Uterine smooth muscle cell (primary cell): ENCODE results near the gene TPM2. TPM values are rescaled to one million over a fixed set of nuclear protein-coding genes. Genes with fewer than 3 reads are reported as not detected.

Experiments
- total RNA-seq: library from RNA; depleted of rRNA; stranded (reverse); fragments of >200 nt; gene quantifications from 2 replicates; pipeline ENCODE4 v1.2.3, GENCODE V29; 2014

Gene TPM2
- total RNA-seq, result 1,069 and 1,713 TPM in 2 replicates

GRCh38 chr9:35689542-35690293, at the start of gene TPM2:
Gene TPM2 (minus strand): TSS chr9:35689925. CDS start chr9:35689817, 108 bp downstream.

GRCh38 chr9:35732185-35732799, 42.6 kb upstream of the TPM2 start, which contains the start of the genes CREB3 and TLN1:
Gene CREB3 (plus strand): TSS chr9:35732666. CDS start chr9:35732773, 107 bp downstream.
Gene TLN1 (minus strand): TSS chr9:35732195. CDS start chr9:35725694, 6,501 bp downstream.

DNA sequence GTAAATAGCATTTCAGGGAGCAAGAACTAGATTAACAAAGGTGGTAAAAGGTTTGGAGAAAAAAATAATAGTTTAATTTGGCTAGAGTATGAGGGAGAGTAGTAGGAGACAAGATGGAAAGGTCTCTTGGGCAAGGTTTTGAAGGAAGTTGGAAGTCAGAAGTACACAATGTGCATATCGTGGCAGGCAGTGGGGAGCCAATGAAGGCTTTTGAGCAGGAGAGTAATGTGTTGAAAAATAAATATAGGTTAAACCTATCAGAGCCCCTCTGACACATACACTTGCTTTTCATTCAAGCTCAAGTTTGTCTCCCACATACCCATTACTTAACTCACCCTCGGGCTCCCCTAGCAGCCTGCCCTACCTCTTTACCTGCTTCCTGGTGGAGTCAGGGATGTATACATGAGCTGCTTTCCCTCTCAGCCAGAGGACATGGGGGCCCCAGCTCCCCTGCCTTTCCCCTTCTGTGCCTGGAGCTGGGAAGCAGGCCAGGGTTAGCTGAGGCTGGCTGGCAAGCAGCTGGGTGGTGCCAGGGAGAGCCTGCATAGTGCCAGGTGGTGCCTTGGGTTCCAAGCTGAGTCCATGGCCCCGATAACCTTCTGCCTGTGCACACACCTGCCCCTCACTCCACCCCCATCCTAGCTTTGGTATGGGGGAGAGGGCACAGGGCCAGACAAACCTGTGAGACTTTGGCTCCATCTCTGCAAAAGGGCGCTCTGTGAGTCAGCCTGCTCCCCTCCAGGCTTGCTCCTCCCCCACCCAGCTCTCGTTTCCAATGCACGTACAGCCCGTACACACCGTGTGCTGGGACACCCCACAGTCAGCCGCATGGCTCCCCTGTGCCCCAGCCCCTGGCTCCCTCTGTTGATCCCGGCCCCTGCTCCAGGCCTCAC, 16.3 kb downstream of the TPM2 start, which contains the start of gene CA9:
Gene CA9, plus strand, starts transcription at position 797 of the 893 bp plus-strand sequence. Its CDS starts 32 bp downstream, at position 829.

DNA sequence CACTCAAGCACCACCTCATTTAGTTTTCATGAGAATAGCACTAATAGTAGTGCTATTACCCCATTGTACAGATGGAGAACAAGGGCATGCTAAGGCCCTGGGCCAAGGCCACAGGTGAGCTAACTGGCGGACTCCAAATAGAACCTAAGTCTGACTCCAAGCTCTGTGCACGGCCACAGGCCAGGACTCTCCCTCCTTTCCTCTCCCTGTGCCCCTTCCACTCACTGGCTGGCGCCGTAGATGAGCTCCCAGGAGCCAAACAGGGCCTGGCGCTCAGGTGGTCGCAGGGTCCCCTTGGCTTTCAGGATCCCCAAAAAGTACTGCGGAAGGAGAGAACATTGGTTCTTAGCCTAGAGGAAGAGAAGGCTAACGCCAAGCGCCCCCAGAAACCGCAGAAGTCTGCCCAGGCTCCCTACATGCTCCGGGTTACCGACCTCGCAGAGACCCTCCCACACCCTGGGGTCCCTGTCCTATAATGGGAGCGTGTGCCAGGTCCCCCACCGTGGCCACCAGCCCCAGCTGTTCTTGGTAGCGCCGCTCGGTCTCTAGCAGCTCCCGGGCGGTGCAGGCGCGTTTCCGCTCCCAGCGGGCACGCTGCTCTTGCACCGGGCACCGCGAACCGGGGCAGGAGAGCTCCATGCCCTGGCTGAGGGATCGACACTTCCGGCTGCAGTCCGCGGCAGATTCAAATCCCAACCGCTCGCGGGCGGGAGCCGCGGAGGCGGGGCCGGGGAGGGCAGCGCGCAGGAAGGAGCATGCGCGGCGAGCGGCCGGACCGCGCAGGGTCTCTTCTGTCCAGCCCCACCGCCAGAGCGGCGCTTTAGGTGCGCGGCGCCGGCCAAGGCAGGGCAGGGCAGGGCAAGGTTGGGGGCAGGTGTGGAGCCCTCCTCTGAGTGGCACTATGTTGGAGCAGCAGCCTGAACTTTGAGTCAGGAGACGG, 24.9 kb downstream of the TPM2 start, which contains the start of gene ARHGEF39:
Gene ARHGEF39, minus strand, starts transcription at position 665 of the 940 bp plus-strand sequence. Its CDS starts 26 bp downstream, at position 639.

DNA sequence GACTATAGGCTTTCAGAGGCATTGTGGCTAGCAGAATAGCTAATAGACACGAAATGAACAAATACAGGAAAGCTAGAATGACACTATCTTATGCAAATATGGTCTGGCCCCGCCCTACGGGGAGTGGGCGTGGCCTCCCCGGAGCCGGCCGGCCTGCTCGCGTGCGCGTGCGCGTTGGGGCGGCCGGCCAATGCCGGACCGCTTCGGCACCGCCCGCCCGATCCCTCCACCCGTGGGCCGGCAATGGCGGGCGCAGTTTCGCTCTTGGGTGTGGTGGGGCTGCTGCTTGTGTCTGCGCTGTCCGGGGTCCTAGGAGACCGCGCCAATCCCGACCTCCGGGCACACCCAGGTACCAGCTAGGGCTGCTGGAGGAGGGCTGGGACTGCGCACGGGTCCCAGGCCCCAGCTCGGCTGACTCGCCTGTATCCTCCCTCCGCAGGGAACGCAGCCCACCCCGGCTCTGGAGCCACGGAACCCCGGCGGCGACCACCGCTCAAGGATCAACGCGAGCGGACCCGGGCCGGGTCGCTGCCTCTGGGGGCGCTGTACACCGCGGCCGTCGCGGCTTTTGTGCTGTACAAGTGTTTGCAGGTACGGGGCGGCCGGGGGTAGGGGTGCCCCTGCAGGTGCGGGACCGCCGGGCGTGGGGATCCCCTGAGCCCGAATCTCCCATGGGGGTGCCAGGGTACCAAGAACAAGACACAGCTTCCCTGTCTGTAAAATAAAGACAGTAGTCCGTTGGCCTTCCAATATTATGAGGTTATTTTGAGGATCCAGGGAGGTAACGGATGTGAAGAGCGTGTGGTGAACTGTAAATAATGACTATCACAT, 31.4 kb downstream of the TPM2 start, which contains the start of gene CCDC107:
Gene CCDC107, plus strand, starts transcription at position 156 of the 831 bp plus-strand sequence. Its CDS starts 88 bp downstream, at position 244.

GRCh38 chr9:35657546-35658136, 32.1 kb downstream of the TPM2 start, which contains the start of gene RMRP:
Gene RMRP (minus strand): TSS chr9:35658019.

DNA sequence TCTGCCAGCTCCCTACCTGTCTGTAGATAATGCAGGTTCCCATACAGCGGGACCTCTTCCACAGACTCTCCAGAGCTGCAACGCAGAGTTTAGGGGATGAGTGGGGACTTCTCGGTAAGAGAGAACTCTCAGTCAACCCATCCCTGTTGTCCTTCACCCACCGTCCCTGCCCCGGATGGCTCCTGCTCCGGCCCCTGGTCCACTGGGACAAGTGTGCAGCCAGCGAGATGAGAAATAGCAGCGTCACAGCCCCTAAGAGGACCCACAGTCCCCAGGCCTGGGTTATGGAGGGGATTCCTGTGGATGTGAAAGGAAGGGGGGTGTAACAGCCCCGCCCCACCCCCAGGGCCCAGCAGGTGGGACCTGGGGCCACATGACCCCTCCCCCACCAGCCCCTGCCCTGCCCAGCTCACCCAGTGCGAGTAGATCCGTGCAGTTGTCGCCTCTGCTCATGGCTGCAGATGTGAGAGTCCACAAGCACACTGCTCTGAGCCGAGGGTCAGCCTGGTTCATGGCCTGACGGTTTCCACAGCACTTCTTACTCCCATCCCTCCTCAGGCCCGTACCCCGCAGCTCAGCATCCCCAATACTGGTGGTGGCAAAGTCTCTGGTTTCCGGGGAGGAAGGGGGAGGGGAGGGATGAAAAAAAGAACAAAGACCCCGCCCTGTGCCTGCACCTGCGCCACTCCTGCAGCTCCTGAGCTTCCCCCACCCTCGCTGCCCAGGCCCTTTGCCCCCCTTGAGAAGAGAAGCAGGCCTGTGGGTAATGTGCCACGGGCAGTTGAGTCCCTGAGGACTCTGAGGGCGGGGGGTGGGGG, 39.2 kb downstream of the TPM2 start, which contains the start of gene SIT1:
Gene SIT1, minus strand, starts transcription at position 591 of the 818 bp plus-strand sequence. Its CDS starts 78 bp downstream, at position 513.

Other genes starting within 250 kb of the TPM2 start
- gene RUSC2, start 199.8 kb downstream of the TPM2 start, total RNA-seq, result 20.3 and 24.7 TPM in 2 replicates
- gene TESK1, start 84.7 kb downstream of the TPM2 start, total RNA-seq, result 10.2 and 13.1 TPM in 2 replicates
- 0.87 and 1.2 TPM in 2 replicates for gene CD72, start 71.5 kb downstream of the TPM2 start, total RNA-seq
- gene SIT1, start 39.0 kb downstream of the TPM2 start, total RNA-seq, result not detected in 2 replicates
- gene RMRP, start 31.9 kb downstream of the TPM2 start, total RNA-seq, result 11,544 and 12,668 TPM in 2 replicates
- gene CCDC107, start 31.6 kb downstream of the TPM2 start, total RNA-seq, result 23.6 and 24.0 TPM in 2 replicates
- gene ARHGEF39, start 24.7 kb downstream of the TPM2 start, total RNA-seq, result 0.87 and 4.4 TPM in 2 replicates
- 0.44 and 8.6 TPM in 2 replicates for gene CA9, start 16.0 kb downstream of the TPM2 start, total RNA-seq
- gene TLN1, start 42.3 kb upstream of the TPM2 start, total RNA-seq, result 584 and 593 TPM in 2 replicates
- 84.7 and 90.6 TPM in 2 replicates for gene CREB3, start 42.7 kb upstream of the TPM2 start, total RNA-seq
- 27.0 and 27.5 TPM in 2 replicates for gene GBA2, start 59.3 kb upstream of the TPM2 start, total RNA-seq
- 11.1 and 12.6 TPM in 2 replicates for gene RGP1, start 59.4 kb upstream of the TPM2 start, total RNA-seq
- gene MSMP, start 64.4 kb upstream of the TPM2 start, total RNA-seq, result 0.62 TPM in 1 of 2 replicates, not detected in the other
- 27.6 and 32.1 TPM in 2 replicates for gene NPR2, start 101.7 kb upstream of the TPM2 start, total RNA-seq
- gene SPAG8, start 122.3 kb upstream of the TPM2 start, total RNA-seq, result 0.75 and 1.3 TPM in 2 replicates
- 18.6 and 25.8 TPM in 2 replicates for gene HINT2, start 125.1 kb upstream of the TPM2 start, total RNA-seq
- gene FAM221B, start 138.8 kb upstream of the TPM2 start, total RNA-seq, result not detected in 2 replicates
- gene TMEM8B, start 139.3 kb upstream of the TPM2 start, total RNA-seq, result 2.2 and 4.1 TPM in 2 replicates
- not detected in 2 replicates for gene OR13J1, start 180.5 kb upstream of the TPM2 start, total RNA-seq
- gene HRCT1, start 216.3 kb upstream of the TPM2 start, total RNA-seq, result 0.11 and 0.25 TPM in 2 replicates
- under 0.01 TPM in 1 of 2 replicates, not detected in the other for gene SPAAR, start 219.6 kb upstream of the TPM2 start, total RNA-seq